ENCODE measurements around the gene ELP5. TPM values are rescaled to one million over a fixed set of nuclear protein-coding genes. Genes with fewer than 3 reads are reported as not detected.
A peak's percentile ranks its signal among the peaks of the same experiment; 100 is the strongest.

Gene ELP5
- total RNA-seq, 2 experiments from 2014 or later, result 58.1 to 62.3 TPM

- Mint-ChIP-seq H3K36me3 (ENCODE audit: low read depth) (no peaks in the 10 kb centered on the region), H3K4me3 (no peak overlapping the region), H3K27ac (no peak overlapping the region), H3K4me1 (peaks cover 7% of the 10 kb centered on the region), H3K27me3 (peaks cover 10% of the 10 kb centered on the region), H3K9me3 (ENCODE audit: low read depth) (no peaks in the 10 kb centered on the region)
- intact Hi-C loops (cut with DNase I, micrococcal nuclease), result loop anchor here in 1 of 2 experiments (10.0 kb wide), 1 partner anchor 155 kb away; no protein-coding TSS in a partner anchor
- POLR2A ChIA-PET, result no interaction called here
- CTCF ChIA-PET, result no interaction called here
- DNase-seq, result no peak
- no peak for ATAC-seq
These were observed 37.4 kb downstream of the ELP5 start for GRCh38 chr17:7289256-7290032.

- no peak overlapping the region for H3K4me3 Mint-ChIP-seq
- no peak overlapping the region for H3K27ac Mint-ChIP-seq
- no peaks in the 10 kb centered on the region for H3K9me3 Mint-ChIP-seq (ENCODE audit: low read depth)
- H3K27me3 Mint-ChIP-seq, result peaks cover 12% of the 10 kb centered on the region
- DNase-seq, result no peak
- ChIA-PET CTCF (interaction anchor here (0.6 kb wide), 1 partner anchor 19 kb away, joined by 3 read pairs; no protein-coding TSS in a partner anchor), POLR2A (no interaction called here)
- H3K36me3 Mint-ChIP-seq (ENCODE audit: low read depth), result no peaks in the 10 kb centered on the region
- intact Hi-C loops (cut with DNase I, micrococcal nuclease), result loop anchor here in 1 of 2 experiments (10.0 kb wide), 1 partner anchor 155 kb away; no protein-coding TSS in a partner anchor
- peaks cover 10% of the 10 kb centered on the region for H3K4me1 Mint-ChIP-seq
- ATAC-seq, result no peak
These were observed 38.2 kb downstream of the ELP5 start for GRCh38 chr17:7290166-7290565.

- CTCF ChIA-PET, result interaction anchor here (0.6 kb wide), 2 partner anchors 20 to 69 kb away, joined by 3 read pairs; no protein-coding TSS in a partner anchor
- intact Hi-C loops (cut with DNase I, micrococcal nuclease), result loop anchor here in 1 of 2 experiments (10.0 kb wide), 1 partner anchor 156 kb away; no protein-coding TSS in a partner anchor
These were observed 38.7 kb downstream of the ELP5 start for GRCh38 chr17:7290685-7291084.

GRCh38 chr17:7292194-7292593, 40.2 kb downstream of the ELP5 start:
- ChIA-PET POLR2A (no interaction called here), CTCF (interaction anchor here (0.6 to 1.5 kb wide), 4 partner anchors 11 to 215 kb away, joined by 3 to 5 read pairs (median 3); partner anchors contain the start of gene NEURL4)
- peaks cover 19% of the 10 kb centered on the region for H3K27me3 Mint-ChIP-seq
- intact Hi-C loops (cut with DNase I, micrococcal nuclease), result loop anchor here in 1 of 2 experiments (10.0 kb wide), 1 partner anchor 157 kb away; no protein-coding TSS in a partner anchor
- DNase-seq (no peak), ATAC-seq (no peak)
- no peaks in the 10 kb centered on the region for H3K9me3 Mint-ChIP-seq (ENCODE audit: low read depth)
- no peak overlapping the region for H3K4me3 Mint-ChIP-seq
- H3K4me1 Mint-ChIP-seq, result peaks cover 23% of the 10 kb centered on the region
- H3K36me3 Mint-ChIP-seq (ENCODE audit: low read depth), result no peaks in the 10 kb centered on the region
- H3K27ac Mint-ChIP-seq, result no peak overlapping the region

More at GRCh38 chr17:7290685-7291084, 38.7 kb downstream of the ELP5 start:
- Mint-ChIP-seq H3K4me3 (no peak overlapping the region), H3K4me1 (peaks cover 14% of the 10 kb centered on the region), H3K9me3 (ENCODE audit: low read depth) (no peaks in the 10 kb centered on the region), H3K36me3 (ENCODE audit: low read depth) (no peaks in the 10 kb centered on the region), H3K27me3 (peaks cover 16% of the 10 kb centered on the region), H3K27ac (no peak overlapping the region)
- ATAC-seq (no peak), DNase-seq (no peak)
- POLR2A ChIA-PET, result no interaction called here

- no peak overlapping the region for H3K27ac Mint-ChIP-seq
- POLR2A ChIA-PET, result no interaction called here
- H3K36me3 Mint-ChIP-seq (ENCODE audit: low read depth), result no peaks in the 10 kb centered on the region
- H3K4me3 Mint-ChIP-seq, result no peak overlapping the region
- peaks cover 19% of the 10 kb centered on the region for H3K27me3 Mint-ChIP-seq
- ATAC-seq, result no peak
- intact Hi-C loops (cut with DNase I, micrococcal nuclease), result loop anchor here in 1 of 2 experiments (10.0 kb wide), 1 partner anchor 158 kb away; no protein-coding TSS in a partner anchor
- CTCF ChIA-PET, result interaction anchor here (0.8 to 1.5 kb wide), 3 partner anchors 31 to 72 kb away, joined by 3 to 5 read pairs (median 4); partner anchors contain the start of gene NEURL4
- no peak for DNase-seq
- H3K4me1 Mint-ChIP-seq, result peaks cover 23% of the 10 kb centered on the region
- H3K9me3 Mint-ChIP-seq (ENCODE audit: low read depth), result no peaks in the 10 kb centered on the region
These were observed 40.7 kb downstream of the ELP5 start for GRCh38 chr17:7292729-7293128.

GRCh38 chr17:7293159-7293558, 41.1 kb downstream of the ELP5 start:
- ATAC-seq (no peak), DNase-seq (no peak)
- Mint-ChIP-seq H3K27ac (no peak overlapping the region), H3K27me3 (peaks cover 19% of the 10 kb centered on the region), H3K4me1 (peaks cover 23% of the 10 kb centered on the region), H3K9me3 (ENCODE audit: low read depth) (no peaks in the 10 kb centered on the region), H3K4me3 (no peak overlapping the region), H3K36me3 (ENCODE audit: low read depth) (no peaks in the 10 kb centered on the region)
- CTCF ChIA-PET, result interaction anchor here (0.8 to 1.5 kb wide), 3 partner anchors 30 to 72 kb away, joined by 3 to 5 read pairs (median 4); partner anchors contain the start of gene NEURL4
- intact Hi-C loops (cut with DNase I, micrococcal nuclease), result loop anchor here in 1 of 2 experiments (10.0 kb wide), 1 partner anchor 158 kb away; no protein-coding TSS in a partner anchor
- POLR2A ChIA-PET, result no interaction called here

GRCh38 chr17:7293816-7294613, 42.0 kb downstream of the ELP5 start:
- no peaks in the 10 kb centered on the region for H3K36me3 Mint-ChIP-seq (ENCODE audit: low read depth)
- ChIA-PET POLR2A (no interaction called here), CTCF (no interaction called here)
- H3K27me3 Mint-ChIP-seq, result peaks cover 19% of the 10 kb centered on the region
- intact Hi-C loops (cut with DNase I, micrococcal nuclease), result loop anchor here in 1 of 2 experiments (1.0 to 10.0 kb wide), 2 partner anchors 42 to 159 kb away; partner anchors contain the start of gene ELP5
- H3K4me1 Mint-ChIP-seq, result peaks cover 23% of the 10 kb centered on the region
- H3K9me3 Mint-ChIP-seq (ENCODE audit: low read depth), result no peaks in the 10 kb centered on the region
- ATAC-seq (no peak), DNase-seq (peak; percentile 42)
- no peak overlapping the region for H3K27ac Mint-ChIP-seq
- peak overlapping the region; percentile 17 for H3K4me3 Mint-ChIP-seq

- POLR2A ChIA-PET, result no interaction called here
- H3K27ac Mint-ChIP-seq, result peak within 1 kb of the TSS; percentile 58
- CTCF ChIA-PET, result no interaction called here
- H3K27me3 Mint-ChIP-seq, result peaks cover 19% of the 10 kb centered on the region
- H3K9me3 Mint-ChIP-seq (ENCODE audit: low read depth), result no peaks in the 10 kb centered on the region
- peak; percentile 87 for ATAC-seq
- peak within 1 kb of the TSS; percentile 59 for H3K4me3 Mint-ChIP-seq
- peak; percentile 90 for DNase-seq
- H3K4me1 Mint-ChIP-seq, result peaks cover 23% of the 10 kb centered on the region
- intact Hi-C loops (cut with DNase I, micrococcal nuclease), result loop anchor here (1.0 to 10.0 kb wide), 3 partner anchors 32 to 160 kb away; partner anchors contain the start of genes CLDN7 (in 1 of the 2) and ELP5 (in 1 of the 2)
- H3K36me3 Mint-ChIP-seq (ENCODE audit: low read depth), result no peaks in the 10 kb centered on the region
These were observed 42.7 kb downstream of the ELP5 start, which contains the start of gene YBX2 for GRCh38 chr17:7294614-7295153. TSS of gene YBX2 (minus strand) at chr17:7294639. CDS start at chr17:7294500, 139 bp downstream.

GRCh38 chr17:7295230-7296180, 43.5 kb downstream of the ELP5 start:
- intact Hi-C loops (cut with DNase I, micrococcal nuclease), result loop anchor here (1.0 to 10.0 kb wide), 6 partner anchors 15 to 249 kb away; partner anchors contain the start of gene CLDN7 (in 1 of the 2)
- H3K27ac Mint-ChIP-seq, result no peak overlapping the region

More at GRCh38 chr17:7295230-7296180, 43.5 kb downstream of the ELP5 start:
- Mint-ChIP-seq H3K27me3 (peaks cover 19% of the 10 kb centered on the region), H3K9me3 (ENCODE audit: low read depth) (no peaks in the 10 kb centered on the region), H3K4me3 (peak overlapping the region; percentile 59), H3K36me3 (ENCODE audit: low read depth) (no peaks in the 10 kb centered on the region), H3K4me1 (peaks cover 23% of the 10 kb centered on the region)
- ChIA-PET POLR2A (interaction anchor here (0.6 to 1.5 kb wide), 2 partner anchors 40 to 250 kb away, joined by 3 read pairs; no protein-coding TSS in a partner anchor), CTCF (interaction anchor here (0.7 to 2.3 kb wide), 19 partner anchors 9 to 393 kb away, joined by 3 to 45 read pairs (median 5); partner anchors contain the start of genes ACAP1, GPS2 and SLC2A4)
- no peak for ATAC-seq
- no peak for DNase-seq

Measured in activated CD4-positive, alpha-beta T cell treated with anti-CD3 and anti-CD28 coated beads for 36 hours (primary cell).